BLaER1 (cell line): ENCODE results near the gene TMEM131L.
A peak's percentile ranks its signal among the peaks of the same experiment; 100 is the strongest.

Source experiments
- H3K27ac ChIP-seq: shearing (Covaris generic); formaldehyde crosslinking; 2 replicates; pipeline ENCODE4 v1.8.1; 2022
- H3K27me3 ChIP-seq: shearing (Covaris generic); formaldehyde crosslinking; 2 replicates; pipeline ENCODE4 v1.8.1; 2022
- H3K36me3 ChIP-seq: shearing (Covaris generic); formaldehyde crosslinking; 2 replicates; pipeline ENCODE4 v1.8.1; 2022
- H3K4me1 ChIP-seq: shearing (Covaris generic); formaldehyde crosslinking; 2 replicates; pipeline ENCODE4 v1.8.1; 2022
- H3K4me2 ChIP-seq: shearing (Covaris generic); formaldehyde crosslinking; 2 replicates; pipeline ENCODE4 v1.8.1; 2022
- H3K4me3 ChIP-seq: shearing (Covaris generic); formaldehyde crosslinking; 2 replicates; pipeline ENCODE4 v1.8.1; 2022
- H3K9ac ChIP-seq: shearing (Covaris generic); formaldehyde crosslinking; 2 replicates; pipeline ENCODE4 v1.8.1; 2022
- H3K9me3 ChIP-seq: shearing (Covaris generic); formaldehyde crosslinking; 2 replicates; pipeline ENCODE4 v1.8.1; 2022
- H4K20me1 ChIP-seq: shearing (Covaris generic); formaldehyde crosslinking; 2 replicates; pipeline ENCODE4 v1.8.1; 2022
- Cebpa-rat ChIP-seq: shearing (Covaris generic); IDR thresholded peaks from 2 replicates; pipeline ENCODE4 v1.8.1; 2022

TMEM131L gene

GRCh38 chr4:153426207-153426885 lies 39.8 kb upstream of the TMEM131L start:
- TF ChIP-seq Cebpa-rat = no peak
- Histone ChIP-seq H3K9me3 (0 out of 2 replicates have a peak, but pooled peaks cover 4% of the 10 kb centered on the region), H3K27ac (peak overlapping the region; percentile 53; the same call in 1 of the 2 replicates), H3K27me3 (no peaks in the 10 kb centered on the region), H3K4me3 (no peak overlapping the region), H3K4me2 (peak overlapping the region; percentile 75), H3K4me1 (peaks cover 61% of the 10 kb centered on the region), H3K9ac (no peak overlapping the region), H3K36me3 (no peaks in the 10 kb centered on the region), H4K20me1 (no peaks in the 10 kb centered on the region)

- TF ChIP-seq Cebpa-rat = no peak
- Histone ChIP-seq H3K27me3 (no peaks in the 10 kb centered on the region), H4K20me1 (no peaks in the 10 kb centered on the region), H3K4me2 (peak overlapping the region; percentile 75), H3K4me3 (no peak overlapping the region), H3K36me3 (no peaks in the 10 kb centered on the region), H3K9ac (no peak overlapping the region), H3K27ac (no peak overlapping the region), H3K9me3 (0 out of 2 replicates have a peak, but pooled peaks cover 4% of the 10 kb centered on the region), H3K4me1 (peaks cover 73% of the 10 kb centered on the region)
Measured at GRCh38 chr4:153427363-153428071, 38.6 kb upstream of the TMEM131L start.

GRCh38 chr4:153428941-153429475 lies 37.2 kb upstream of the TMEM131L start:
- H3K27me3 ChIP-seq = no peaks in the 10 kb centered on the region
- TF ChIP-seq Cebpa-rat = no peak
- peak overlapping the region; percentile 75 for H3K4me2 ChIP-seq
- no peak overlapping the region for H3K27ac ChIP-seq
- H3K9ac ChIP-seq = no peak overlapping the region
- H3K4me1 ChIP-seq = peaks cover 88% of the 10 kb centered on the region
- H3K4me3 ChIP-seq = no peak overlapping the region
- H3K36me3 ChIP-seq = no peaks in the 10 kb centered on the region
- H4K20me1 ChIP-seq = no peaks in the 10 kb centered on the region
- H3K9me3 ChIP-seq = no peaks in the 10 kb centered on the region

- peak overlapping the region; percentile 47 for H3K9ac ChIP-seq
- H3K4me3 ChIP-seq = peak overlapping the region; percentile 53
- TF ChIP-seq Cebpa-rat = peak; percentile 62; the same call in 1 of the 2 replicates
- no peaks in the 10 kb centered on the region for H3K36me3 ChIP-seq
- peak overlapping the region; percentile 98 for H3K4me2 ChIP-seq
- peak overlapping the region; percentile 57 for H3K27ac ChIP-seq
- no peaks in the 10 kb centered on the region for H3K9me3 ChIP-seq
- no peaks in the 10 kb centered on the region for H4K20me1 ChIP-seq
- H3K4me1 ChIP-seq = peaks cover 100% of the 10 kb centered on the region
- no peaks in the 10 kb centered on the region for H3K27me3 ChIP-seq
Measured at GRCh38 chr4:153432965-153433753, 33.0 kb upstream of the TMEM131L start.

GRCh38 chr4:153433754-153434105 lies 32.4 kb upstream of the TMEM131L start:
- Histone ChIP-seq H4K20me1 (no peaks in the 10 kb centered on the region), H3K4me3 (peak overlapping the region; percentile 53), H3K27ac (peak overlapping the region; percentile 57), H3K9me3 (no peaks in the 10 kb centered on the region), H3K4me2 (peak overlapping the region; percentile 98), H3K27me3 (no peaks in the 10 kb centered on the region), H3K36me3 (no peaks in the 10 kb centered on the region), H3K9ac (peak overlapping the region; percentile 47), H3K4me1 (peaks cover 100% of the 10 kb centered on the region)
- TF ChIP-seq Cebpa-rat = no peak

GRCh38 chr4:153434190-153434589 lies 32.0 kb upstream of the TMEM131L start:
- peaks cover 100% of the 10 kb centered on the region for H3K4me1 ChIP-seq
- H3K4me3 ChIP-seq = no peak overlapping the region; the same call in 1 of the 2 replicates
- TF ChIP-seq Cebpa-rat = no peak
- H3K27ac ChIP-seq = no peak overlapping the region; the same call in 1 of the 2 replicates
- H3K4me2 ChIP-seq = peak overlapping the region; percentile 98
- no peaks in the 10 kb centered on the region for H3K27me3 ChIP-seq
- no peaks in the 10 kb centered on the region for H3K36me3 ChIP-seq
- H4K20me1 ChIP-seq = no peaks in the 10 kb centered on the region
- 0 out of 2 replicates have a peak overlapping the region, but pooled peaks have one; percentile 47 for H3K9ac ChIP-seq
- no peaks in the 10 kb centered on the region for H3K9me3 ChIP-seq

GRCh38 chr4:153438916-153439756 lies 27.0 kb upstream of the TMEM131L start:
- no peaks in the 10 kb centered on the region for H3K9me3 ChIP-seq
- peak overlapping the region; percentile 98 for H3K4me2 ChIP-seq
- H4K20me1 ChIP-seq = no peaks in the 10 kb centered on the region
- peaks cover 87% of the 10 kb centered on the region for H3K4me1 ChIP-seq
- H3K27me3 ChIP-seq = no peaks in the 10 kb centered on the region
- no peak for TF ChIP-seq Cebpa-rat
- peak overlapping the region; percentile 82 for H3K27ac ChIP-seq
- H3K9ac ChIP-seq = peak overlapping the region; percentile 77
- H3K4me3 ChIP-seq = peak overlapping the region; percentile 66
- no peaks in the 10 kb centered on the region for H3K36me3 ChIP-seq

- peak overlapping the region; percentile 77 for H3K9ac ChIP-seq
Measured at GRCh38 chr4:153439831-153440230, 26.3 kb upstream of the TMEM131L start.

GRCh38 chr4:153440475-153440874 lies 25.7 kb upstream of the TMEM131L start:
- Histone ChIP-seq H3K4me2 (peak overlapping the region; percentile 98), H3K4me1 (peaks cover 74% of the 10 kb centered on the region)
- no peak for TF ChIP-seq Cebpa-rat

More at GRCh38 chr4:153439831-153440230, 26.3 kb upstream of the TMEM131L start:
- H3K36me3 ChIP-seq = no peaks in the 10 kb centered on the region
- H4K20me1 ChIP-seq = no peaks in the 10 kb centered on the region
- H3K27me3 ChIP-seq = no peaks in the 10 kb centered on the region
- H3K4me2 ChIP-seq = peak overlapping the region; percentile 98
- no peaks in the 10 kb centered on the region for H3K9me3 ChIP-seq
- peak overlapping the region; percentile 82 for H3K27ac ChIP-seq
- TF ChIP-seq Cebpa-rat = no peak
- peak overlapping the region; percentile 66 for H3K4me3 ChIP-seq
- H3K4me1 ChIP-seq = peaks cover 80% of the 10 kb centered on the region

More at GRCh38 chr4:153440475-153440874, 25.7 kb upstream of the TMEM131L start:
- Histone ChIP-seq H3K9me3 (no peaks in the 10 kb centered on the region), H4K20me1 (no peaks in the 10 kb centered on the region), H3K4me3 (no peak overlapping the region), H3K27ac (no peak overlapping the region), H3K36me3 (no peaks in the 10 kb centered on the region), H3K9ac (0 out of 2 replicates have a peak overlapping the region, but pooled peaks have one; percentile 17), H3K27me3 (no peaks in the 10 kb centered on the region)
